DND-41 (cell line): ENCODE results near the gene PXMP2.

Experiments
- ATAC-seq: fragments of 200-7000 bp; cut with Tn5 transposase; 3 replicates; pipeline ENCODE4 v1.9.1; 2021; ENCODE audit warnings: low read depth; ENCODE audit not compliant: insufficient read depth
- DNase-seq: peaks from one replicate; pipeline ENCODE4 v3.0.0-alpha.2; 2020
- H2AFZ ChIP-seq: 2 replicates; pipeline ENCODE4 v1.6.0; 2012; ENCODE audit warnings: low read depth, low read length
- H3K27ac ChIP-seq: 2 replicates; pipeline ENCODE4 v1.5.1; 2012; ENCODE audit warnings: low read length, inconsistent platforms
- H3K27me3 ChIP-seq: fragments of 200-600 bp; sonication (generic); 2 replicates; pipeline ENCODE4 v1.6.0; 2012; ENCODE audit warnings: low read length, mild to moderate bottlenecking, inconsistent platforms; ENCODE audit not compliant: insufficient read depth, poor library complexity
- H3K36me3 ChIP-seq: 2 replicates; pipeline ENCODE4 v1.5.1; 2012; ENCODE audit warnings: low read length, inconsistent platforms; ENCODE audit not compliant: insufficient read depth
- H3K4me1 ChIP-seq: 2 replicates; pipeline ENCODE4 v1.5.1; 2012; ENCODE audit warnings: mild to moderate bottlenecking, low read length; ENCODE audit not compliant: insufficient read depth
- H3K4me2 ChIP-seq: 2 replicates; pipeline ENCODE4 v1.6.0; 2012; ENCODE audit warnings: mild to moderate bottlenecking, moderate library complexity, low read length, inconsistent platforms; ENCODE audit not compliant: insufficient read depth
- H3K4me3 ChIP-seq, 2 experiments: fragments of 200-600 bp in 1 of 2; shearing (Covaris generic) in 1 of 2; 2 replicates each; pipeline ENCODE4 v1.5.1; 2012 to 2016; ENCODE audit warnings: inconsistent platforms in 2 of 2, low read length in 2 of 2, mild to moderate bottlenecking in 2 of 2, low read depth in 1 of 2, moderate library complexity in 1 of 2
- H3K79me2 ChIP-seq: 2 replicates; pipeline ENCODE4 v1.6.0; 2012; ENCODE audit warnings: low read length, inconsistent platforms; ENCODE audit not compliant: insufficient read depth
- H3K9ac ChIP-seq: 2 replicates; pipeline ENCODE4 v1.6.0; 2012; ENCODE audit warnings: low read depth, mild to moderate bottlenecking, inconsistent platforms, low read length, moderate library complexity
- H3K9me3 ChIP-seq: 2 replicates; pipeline ENCODE4 v1.5.1; 2012; ENCODE audit warnings: low read length, moderate library complexity, mild to moderate bottlenecking, inconsistent platforms; ENCODE audit not compliant: insufficient read depth, severe bottlenecking
- H4K20me1 ChIP-seq: 2 replicates; pipeline ENCODE4 v1.6.0; 2012; ENCODE audit warnings: low read length; ENCODE audit not compliant: insufficient read depth
- CTCF ChIP-seq: IDR thresholded peaks from 2 replicates; pipeline ENCODE4 v1.5.1; 2012; ENCODE audit warnings: borderline replicate concordance, low read length, moderate library complexity, mild to moderate bottlenecking; ENCODE audit not compliant: poor library complexity, severe bottlenecking; ENCODE audit errors: extremely low read depth
- EZH2 ChIP-seq: IDR thresholded peaks from 3 replicates; pipeline ENCODE4 v1.6.1; 2012; ENCODE audit warnings: borderline replicate concordance, low read depth, mild to moderate bottlenecking, moderate library complexity, low read length, inconsistent platforms; ENCODE audit not compliant: severe bottlenecking

Gene PXMP2

DNA sequence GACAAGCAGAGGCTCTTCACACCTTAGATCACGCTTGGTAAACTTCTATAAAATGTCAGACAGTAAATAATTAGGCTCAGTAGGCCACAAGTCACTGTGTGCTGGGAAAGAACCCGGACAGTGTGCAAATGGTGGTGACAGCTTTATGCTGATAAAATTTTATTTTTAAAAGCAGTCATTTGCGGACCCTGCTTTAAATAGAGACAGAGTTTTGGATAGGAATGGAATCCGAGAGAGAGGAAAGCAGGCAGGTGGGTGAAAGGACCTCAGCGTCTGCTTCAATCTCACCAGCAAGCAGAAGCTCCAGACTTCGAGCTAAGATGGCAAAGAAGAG is 52.9 kb downstream of the PXMP2 start:
- H3K79me2 ChIP-seq = peaks cover 43% of the 10 kb centered on the region
- peaks cover 59% of the 10 kb centered on the region; the same call in 1 of the 2 replicates for H4K20me1 ChIP-seq
- H3K9me3 ChIP-seq = no peaks in the 10 kb centered on the region
- no peak overlapping the region for H3K9ac ChIP-seq
- ATAC-seq (no peak), DNase-seq (no peak)
- H3K4me3 ChIP-seq = no peak overlapping the region
- no peak overlapping the region for H3K4me2 ChIP-seq
- no peaks in the 10 kb centered on the region for H3K27me3 ChIP-seq
- H3K4me1 ChIP-seq = no peaks in the 10 kb centered on the region
- H2AFZ ChIP-seq = no peak overlapping the region
- no peak overlapping the region for H3K27ac ChIP-seq
- H3K36me3 ChIP-seq = peaks cover 93% of the 10 kb centered on the region
- no peak for TF ChIP-seq CTCF
- TF ChIP-seq EZH2 = no peak

- H3K27me3 ChIP-seq = no peaks in the 10 kb centered on the region
- peaks cover 46% of the 10 kb centered on the region for H3K79me2 ChIP-seq
- no peaks in the 10 kb centered on the region for H3K9me3 ChIP-seq
- H3K9ac ChIP-seq = no peak overlapping the region
- H4K20me1 ChIP-seq = peaks cover 56% of the 10 kb centered on the region; the same call in 1 of the 2 replicates
- ATAC-seq (no peak), DNase-seq (no peak)
- no peak overlapping the region for H3K4me3 ChIP-seq
- H2AFZ ChIP-seq = no peak overlapping the region
- no peak overlapping the region for H3K27ac ChIP-seq
- H3K4me2 ChIP-seq = no peak overlapping the region
- peaks cover 93% of the 10 kb centered on the region for H3K36me3 ChIP-seq
- TF ChIP-seq CTCF (no peak), EZH2 (no peak)
- H3K4me1 ChIP-seq = no peaks in the 10 kb centered on the region
These were observed 53.3 kb downstream of the PXMP2 start for GRCh38 chr12:132740652-132741051.

DNA sequence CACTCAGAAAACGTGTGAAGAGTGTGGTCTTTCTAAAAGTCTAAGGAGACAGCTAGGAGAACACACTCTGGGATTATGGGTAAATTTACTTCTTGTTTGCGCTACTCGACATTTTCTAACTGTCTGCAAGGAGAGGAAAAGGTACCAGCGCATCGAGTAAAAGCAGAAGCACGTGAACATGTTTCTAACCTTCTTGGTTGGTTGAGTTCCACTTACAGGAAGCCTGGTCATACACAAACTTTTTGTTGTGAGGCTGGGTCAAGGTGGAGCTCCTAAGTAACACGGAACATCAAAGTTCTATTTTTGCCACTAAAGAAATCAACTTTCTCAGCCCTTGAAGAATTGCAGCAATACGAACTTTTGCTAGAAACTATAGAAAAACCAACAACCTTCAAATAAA is 54.2 kb downstream of the PXMP2 start:
- TF ChIP-seq CTCF (no peak), EZH2 (no peak)
- Histone ChIP-seq H3K4me1 (no peaks in the 10 kb centered on the region), H4K20me1 (peaks cover 52% of the 10 kb centered on the region; the same call in 1 of the 2 replicates), H2AFZ (no peak overlapping the region), H3K79me2 (peaks cover 51% of the 10 kb centered on the region), H3K27ac (no peak overlapping the region), H3K36me3 (peaks cover 93% of the 10 kb centered on the region), H3K4me2 (no peak overlapping the region), H3K27me3 (no peaks in the 10 kb centered on the region), H3K9ac (no peak overlapping the region), H3K4me3 (no peak overlapping the region), H3K9me3 (no peaks in the 10 kb centered on the region)
- ATAC-seq (no peak), DNase-seq (no peak)

DNA sequence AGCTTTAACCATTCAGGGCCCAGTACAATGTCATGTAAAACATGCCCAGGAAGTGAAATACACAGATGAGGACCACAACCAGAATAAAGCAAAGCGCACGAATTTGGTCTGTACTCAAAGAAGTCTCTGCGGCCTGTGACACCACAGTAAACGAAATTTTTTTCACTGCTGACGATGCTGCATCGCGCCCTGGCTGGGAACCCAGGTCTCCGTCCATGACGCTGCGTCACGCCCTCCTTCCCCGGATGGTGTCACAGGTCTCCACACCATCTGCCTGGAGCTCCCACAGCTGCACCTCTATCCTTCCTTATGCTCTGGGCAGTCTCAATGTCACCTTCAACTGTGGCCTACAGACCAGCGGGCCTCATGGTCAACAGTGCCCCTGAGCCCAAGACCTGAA is 56.4 kb downstream of the PXMP2 start:
- TF ChIP-seq CTCF (no peak), EZH2 (no peak)
- ATAC-seq (no peak), DNase-seq (no peak)
- Histone ChIP-seq H3K27ac (no peak overlapping the region), H3K9ac (no peak overlapping the region), H3K79me2 (peaks cover 67% of the 10 kb centered on the region), H2AFZ (no peak overlapping the region), H3K36me3 (peaks cover 98% of the 10 kb centered on the region), H3K4me3 (no peak overlapping the region), H3K27me3 (no peaks in the 10 kb centered on the region), H3K4me2 (no peak overlapping the region), H3K9me3 (no peaks in the 10 kb centered on the region), H4K20me1 (peaks cover 49% of the 10 kb centered on the region; the same call in 1 of the 2 replicates), H3K4me1 (no peaks in the 10 kb centered on the region)
